GM19240 (cell line): ENCODE results near the gene CIAO2A.
"Not testable (repeated sequence)": the region's sequence is repeated elsewhere in the genome, so short reads cannot be mapped to it uniquely, and the experiment has no call there.

Experiments used
- DNase-seq: peaks from one replicate; pipeline ENCODE4 v3.0.0; 2011; ENCODE audit warnings: low spot score; ENCODE audit not compliant: insufficient read length

The CIAO2A gene

DNA sequence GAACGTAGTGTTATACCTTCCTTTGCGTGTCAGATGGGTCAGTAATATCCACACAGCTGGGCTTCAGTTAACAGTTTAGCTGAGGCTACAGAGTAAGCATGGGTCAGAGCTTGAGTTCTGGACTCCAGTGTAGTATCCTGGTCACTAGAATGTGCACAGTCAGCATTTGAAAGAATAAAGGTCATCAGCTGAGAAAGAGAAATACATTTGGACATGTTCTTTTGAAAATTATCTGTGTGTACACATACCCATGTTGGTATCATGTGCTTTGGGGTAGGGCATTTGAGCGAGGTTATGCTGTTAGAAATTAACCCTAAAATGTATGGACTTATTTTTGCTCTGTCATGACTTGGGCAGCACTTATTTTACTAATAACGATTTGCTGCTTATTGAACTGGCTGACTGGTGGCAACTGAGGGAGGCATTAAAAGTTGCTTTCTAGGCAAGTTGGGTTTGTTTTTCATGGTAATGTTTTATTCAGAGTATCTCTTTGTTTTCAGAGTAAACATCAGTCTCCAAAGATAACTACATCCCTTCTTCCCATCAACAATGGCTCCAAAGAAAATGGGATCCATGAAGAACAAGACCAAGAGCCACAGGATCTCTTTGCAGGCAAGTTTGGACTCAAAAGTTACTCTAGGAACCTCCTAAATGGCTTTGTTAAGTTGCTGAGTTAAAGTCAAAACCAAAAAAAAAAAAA lies 18.6 kb upstream of the CIAO2A start:
- no peak for DNase-seq

DNA sequence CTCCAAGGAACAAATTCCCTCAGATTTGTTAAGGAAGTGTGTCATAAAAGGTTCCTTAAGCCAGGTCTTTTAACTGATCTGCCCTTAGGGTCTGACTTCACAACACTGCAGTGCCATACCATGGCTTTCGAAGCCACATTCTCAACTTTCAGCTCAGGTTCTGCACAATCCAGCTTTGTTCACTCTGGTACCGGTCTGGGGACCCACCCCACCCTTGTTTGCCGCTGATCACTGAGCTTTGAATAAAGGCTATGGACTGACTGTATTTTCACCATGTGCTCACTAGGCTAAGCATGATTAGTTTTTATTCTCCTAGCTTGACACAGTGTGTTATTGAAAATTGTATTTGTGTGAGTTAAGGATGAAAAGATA lies 18.0 kb upstream of the CIAO2A start:
- no peak for DNase-seq

DNA sequence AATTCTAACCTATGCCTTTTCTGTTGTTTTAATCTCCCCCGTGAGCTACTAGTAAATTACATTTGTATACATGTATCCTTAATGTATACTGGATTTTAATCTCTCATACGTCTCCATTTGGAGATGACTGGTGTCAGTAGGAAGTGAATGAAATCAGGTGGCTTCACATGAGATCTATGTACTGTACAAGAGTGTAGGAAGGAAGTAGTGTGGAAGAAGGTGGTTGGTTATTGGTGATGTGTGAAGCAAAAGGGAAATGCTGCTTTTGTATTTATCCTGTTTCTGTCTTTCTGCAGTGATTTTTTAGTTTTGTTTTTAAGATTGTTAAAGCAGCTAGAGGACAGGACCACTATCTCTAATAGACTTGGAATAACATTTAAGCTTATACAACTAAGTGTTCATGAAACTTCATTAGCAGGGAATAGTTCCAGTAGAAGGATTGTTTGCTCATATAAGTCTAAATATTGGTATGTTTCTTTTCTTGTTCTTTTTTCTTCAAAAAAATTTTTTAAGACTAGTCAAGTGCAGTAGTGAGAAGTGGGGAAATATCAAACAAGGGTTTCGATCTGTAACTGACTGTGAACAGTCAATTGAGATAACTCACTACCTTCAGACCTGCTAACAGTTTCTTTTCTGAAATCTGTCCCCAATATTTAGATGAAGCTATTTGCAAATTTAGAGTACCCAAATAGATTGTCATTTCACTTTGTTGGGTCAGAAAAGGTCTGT lies 17.5 kb upstream of the CIAO2A start:
- DNase-seq, result no peak

DNA sequence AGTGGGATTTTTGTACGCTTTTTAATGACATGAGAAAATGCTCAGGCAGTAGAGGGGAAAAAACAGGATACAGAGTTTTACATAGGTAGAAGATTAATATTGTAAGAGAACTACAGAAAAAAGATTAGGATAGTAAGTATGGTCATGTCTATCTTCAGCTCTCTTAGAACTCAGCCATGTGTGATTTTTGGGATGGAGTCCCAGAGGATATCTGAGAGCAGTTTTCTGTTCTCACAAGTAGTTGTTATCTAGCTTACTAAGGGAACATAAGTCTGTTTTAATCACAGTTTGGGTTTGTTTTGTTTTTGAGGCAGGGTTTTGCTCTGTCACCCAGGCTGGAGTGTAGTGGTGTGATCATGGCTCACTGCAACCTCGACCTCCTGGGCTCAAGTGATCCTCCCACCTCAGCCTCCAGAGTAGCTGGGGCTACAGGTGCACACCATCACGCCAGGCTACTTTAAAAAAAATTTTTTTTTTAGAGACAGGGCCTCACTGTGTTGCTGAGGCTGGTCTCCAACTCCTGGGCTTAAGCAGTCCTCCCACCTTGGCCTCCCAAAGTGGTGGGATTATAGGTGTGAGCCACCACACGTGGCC lies 16.6 kb upstream of the CIAO2A start:
- DNase-seq, result not testable (repeated sequence)

DNA sequence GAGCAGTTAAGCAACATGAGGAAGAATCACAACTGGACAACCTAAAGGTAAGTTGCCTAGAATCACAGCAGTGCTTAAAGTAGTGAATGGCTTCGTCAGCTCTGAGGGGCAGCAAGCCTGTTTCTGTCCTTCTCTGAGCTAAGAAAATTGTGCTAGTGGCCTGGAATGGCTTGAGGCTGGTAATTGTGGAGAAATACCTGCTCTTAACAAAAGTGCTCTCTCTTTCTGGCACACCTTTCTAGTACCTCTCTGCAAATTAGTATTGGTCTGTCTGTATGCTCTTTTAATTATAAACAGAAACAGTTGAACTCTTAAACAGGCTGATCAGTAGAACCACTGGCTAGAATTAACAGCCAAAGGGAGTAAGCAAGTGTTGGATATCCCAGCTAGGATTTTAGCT lies 13.7 kb upstream of the CIAO2A start:
- no peak for DNase-seq

DNA sequence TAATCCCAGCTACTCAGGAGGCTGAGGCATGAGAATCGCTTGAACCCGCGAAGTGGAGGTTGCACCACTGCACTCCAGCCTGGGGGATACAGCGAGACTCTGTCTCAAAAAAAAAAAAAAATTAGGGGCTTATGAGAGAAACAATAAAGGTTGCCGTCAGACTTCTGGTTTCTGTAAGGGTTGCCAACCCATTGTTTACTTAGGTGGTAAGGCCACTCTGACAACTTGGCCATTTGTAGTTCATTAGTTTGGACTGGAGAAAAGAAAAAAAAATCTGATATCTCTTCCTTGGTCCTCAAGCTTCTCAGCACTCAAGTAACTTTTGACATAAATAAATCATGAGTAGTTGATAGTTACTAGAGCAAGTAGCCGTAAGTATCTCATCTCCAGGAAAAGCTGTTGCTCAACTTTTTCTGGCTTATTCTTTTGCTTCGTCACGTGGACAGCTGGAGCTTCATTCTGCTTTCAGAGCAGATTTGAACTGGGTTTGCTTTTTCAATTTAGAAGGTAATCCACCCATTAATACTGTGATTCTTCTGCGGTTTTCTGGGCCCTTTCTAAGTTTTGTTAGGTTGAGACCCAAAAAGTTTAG lies 11.6 kb upstream of the CIAO2A start:
- no peak for DNase-seq

DNA sequence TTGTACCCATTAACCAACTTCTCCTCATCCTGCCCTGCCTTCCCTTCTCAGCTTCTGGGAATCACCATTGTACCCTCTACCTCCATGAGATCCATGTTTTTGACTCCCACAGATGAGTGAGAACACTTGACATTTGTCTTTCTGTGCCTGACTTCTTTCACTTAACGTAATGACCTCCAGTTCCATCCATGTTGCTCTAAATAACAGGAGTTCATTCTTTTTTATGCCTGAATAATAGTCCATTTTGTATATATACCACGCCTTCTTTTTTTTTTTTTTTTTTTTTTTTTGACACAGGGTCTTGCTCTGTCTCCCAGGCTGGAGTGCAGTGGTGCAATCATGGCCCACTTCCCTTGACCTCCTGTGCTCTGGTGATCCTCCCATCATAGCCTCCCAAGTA lies 8.9 kb upstream of the CIAO2A start:
- no peak for DNase-seq

DNA sequence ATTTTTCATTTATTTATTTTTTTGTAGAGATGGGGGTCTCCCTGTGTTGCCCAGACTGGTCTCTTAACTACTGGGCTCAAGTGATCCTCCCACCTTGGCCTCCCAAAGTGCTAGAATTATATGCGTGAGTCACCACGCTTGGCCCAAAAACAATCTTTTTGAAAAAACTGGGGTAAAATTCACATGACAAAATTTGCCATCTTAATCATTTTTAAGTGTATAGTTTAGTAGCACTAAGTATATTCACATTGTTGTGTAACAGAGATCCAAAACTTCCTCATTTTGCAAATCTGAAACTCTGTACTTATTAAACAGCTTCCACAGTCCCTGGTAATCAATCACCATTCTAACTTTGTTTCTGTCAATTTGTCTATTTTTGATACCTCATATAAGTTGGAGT lies 7.3 kb upstream of the CIAO2A start:
- DNase-seq, result no peak

DNA sequence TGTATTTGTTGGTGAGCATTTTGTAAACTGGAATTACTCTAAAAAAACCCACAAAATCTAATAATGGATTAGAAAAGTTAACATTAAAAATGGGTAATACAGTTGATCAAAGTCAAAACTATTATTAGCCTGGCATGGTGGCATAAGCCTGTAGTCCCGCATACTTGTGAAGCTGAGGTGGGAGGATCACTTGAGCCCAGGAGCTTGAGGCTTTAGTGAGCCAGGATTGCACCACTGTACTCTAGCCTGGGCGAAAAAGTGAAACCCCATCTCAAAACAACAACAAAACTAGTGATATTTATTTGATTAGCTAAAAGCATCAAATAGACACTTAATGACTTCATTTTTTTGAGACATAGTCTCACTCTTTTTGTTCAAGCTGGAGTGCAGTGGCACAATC lies 5.7 kb upstream of the CIAO2A start:
- DNase-seq, result no peak

DNA sequence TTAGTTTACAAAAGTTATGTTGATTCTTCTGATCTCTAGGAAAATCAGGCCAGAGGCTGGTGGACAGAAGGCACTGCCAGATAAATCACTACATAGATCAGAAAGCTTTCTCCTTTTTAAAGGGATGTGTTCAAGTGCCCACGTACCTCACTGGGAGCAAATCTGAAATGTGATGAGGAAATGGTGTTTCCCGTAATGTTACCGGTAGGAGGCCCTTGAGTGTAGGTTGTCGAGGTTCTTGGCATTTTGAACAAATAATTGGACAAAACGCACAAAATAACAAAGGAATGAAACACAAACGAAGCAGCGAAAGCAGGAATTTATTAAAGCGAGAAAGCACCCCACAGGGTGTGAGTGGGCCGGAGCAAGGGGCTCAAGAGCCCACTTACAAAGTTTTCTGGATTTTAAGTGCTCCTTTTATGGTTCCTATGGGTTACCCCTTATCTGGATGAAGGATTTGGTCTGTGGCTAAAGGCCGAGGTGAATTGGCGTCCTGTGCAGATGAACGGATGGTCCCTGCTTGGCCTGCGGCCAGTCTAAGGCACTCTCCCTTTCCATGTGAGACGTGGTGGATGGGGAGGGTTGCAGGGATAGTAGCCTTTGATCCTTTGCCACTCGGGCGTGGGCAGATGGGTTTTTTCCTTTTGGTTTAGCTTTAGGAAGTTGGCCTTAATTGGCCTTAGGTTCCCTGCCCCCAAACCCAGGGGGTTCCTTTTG lies 3.2 kb upstream of the CIAO2A start:
- DNase-seq, result no peak

DNA sequence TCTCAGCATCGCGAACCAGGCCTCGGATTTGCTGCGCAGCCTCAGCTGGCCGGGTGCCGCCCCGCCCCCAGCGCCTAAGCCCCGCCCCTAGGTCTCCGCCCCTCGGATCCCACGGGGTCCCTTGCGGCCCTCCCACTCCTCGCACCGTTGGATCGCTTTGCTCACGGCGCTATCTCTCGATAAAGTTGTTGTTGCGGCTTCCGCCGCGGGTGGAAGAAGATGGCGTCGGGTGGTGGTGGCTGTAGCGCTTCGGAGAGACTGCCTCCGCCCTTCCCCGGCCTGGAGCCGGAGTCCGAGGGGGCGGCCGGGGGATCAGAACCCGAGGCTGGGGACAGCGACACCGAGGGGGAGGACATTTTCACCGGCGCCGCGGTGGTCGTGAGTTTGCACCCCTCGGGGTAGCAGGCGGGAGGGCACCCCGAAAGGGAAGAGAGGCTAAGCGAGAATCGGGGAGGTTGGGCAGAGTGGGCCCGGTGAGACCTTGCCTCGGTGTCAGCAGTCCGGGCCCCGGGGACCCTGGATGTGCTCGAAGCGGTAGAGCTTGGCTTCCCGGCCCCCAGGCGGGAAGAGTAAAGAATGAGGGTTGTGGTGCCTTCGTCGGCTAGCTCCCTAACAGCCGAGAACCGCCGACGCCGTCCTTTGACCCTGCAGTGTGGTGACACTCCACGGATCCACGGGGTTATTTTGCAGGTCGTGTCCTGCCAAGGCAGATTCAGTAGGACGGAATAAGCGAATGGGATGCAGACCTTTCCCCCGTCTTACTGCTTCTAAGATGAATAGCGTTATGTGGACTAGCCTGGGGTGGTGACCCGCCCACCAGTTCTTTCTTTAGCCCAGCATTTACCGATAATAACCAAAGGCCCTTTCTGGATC lies 2.4 kb upstream of the CIAO2A start, which contains the start of gene SNX1:
Gene SNX1, plus strand, starts transcription at position 188 of the 873 bp plus-strand sequence. Its CDS starts 32 bp downstream, at position 220.
- DNase-seq, result peak; percentile 43

DNA sequence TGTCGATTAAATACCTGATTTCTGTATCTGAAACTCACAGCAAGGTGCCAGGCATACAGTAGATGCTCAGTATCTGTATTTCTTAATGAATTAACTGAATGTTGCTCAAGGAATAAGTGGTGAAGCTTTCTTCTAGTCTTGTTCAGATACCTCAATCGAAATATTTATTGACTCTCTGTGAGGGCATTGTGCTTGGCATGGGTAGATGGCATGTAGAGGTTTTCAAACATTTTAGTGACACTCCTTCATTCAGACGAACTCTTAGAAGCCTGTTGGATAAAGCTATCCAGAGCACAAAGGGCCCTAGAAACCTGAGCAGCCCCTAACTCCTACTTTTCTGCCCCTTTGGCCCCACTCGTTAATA lies 1.8 kb upstream of the CIAO2A start:
- no peak for DNase-seq

DNA sequence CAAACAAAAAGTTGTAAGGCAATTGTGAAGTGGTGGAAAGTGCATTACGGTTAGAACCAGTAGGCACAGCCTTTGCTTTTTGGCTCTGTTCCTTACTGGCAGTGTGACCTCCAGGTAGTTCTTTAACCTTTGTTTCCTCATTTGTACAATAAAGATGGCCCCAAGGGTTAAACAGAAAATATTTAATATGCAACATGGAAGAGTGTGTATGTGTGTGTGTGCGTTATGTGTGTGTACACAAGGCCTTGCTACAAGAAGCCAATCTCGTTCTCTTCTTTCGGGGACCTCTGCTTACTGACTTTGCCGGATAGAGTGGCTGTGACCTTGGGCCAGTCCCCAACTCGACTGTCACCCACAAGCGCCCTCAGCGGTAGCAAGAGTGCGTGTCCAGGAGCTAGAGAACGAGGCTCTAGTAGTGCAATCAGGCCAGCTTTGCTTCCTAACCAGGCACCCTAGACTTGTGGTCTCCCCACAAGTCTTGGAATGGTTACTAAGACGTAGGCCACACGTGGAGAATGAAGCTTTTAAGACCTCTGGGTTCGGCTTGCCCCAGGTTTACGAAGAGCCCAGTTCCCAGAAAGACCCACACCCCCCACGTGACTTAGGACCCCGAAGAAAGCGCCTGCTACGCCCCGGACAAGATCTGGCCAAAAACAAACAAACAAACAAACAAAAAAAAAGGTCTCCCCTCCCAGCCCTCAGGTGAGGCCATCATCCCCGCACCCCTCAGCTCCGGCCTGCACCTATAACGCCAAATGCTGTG lies 593 bp downstream of the CIAO2A start:
- no peak for DNase-seq

DNA sequence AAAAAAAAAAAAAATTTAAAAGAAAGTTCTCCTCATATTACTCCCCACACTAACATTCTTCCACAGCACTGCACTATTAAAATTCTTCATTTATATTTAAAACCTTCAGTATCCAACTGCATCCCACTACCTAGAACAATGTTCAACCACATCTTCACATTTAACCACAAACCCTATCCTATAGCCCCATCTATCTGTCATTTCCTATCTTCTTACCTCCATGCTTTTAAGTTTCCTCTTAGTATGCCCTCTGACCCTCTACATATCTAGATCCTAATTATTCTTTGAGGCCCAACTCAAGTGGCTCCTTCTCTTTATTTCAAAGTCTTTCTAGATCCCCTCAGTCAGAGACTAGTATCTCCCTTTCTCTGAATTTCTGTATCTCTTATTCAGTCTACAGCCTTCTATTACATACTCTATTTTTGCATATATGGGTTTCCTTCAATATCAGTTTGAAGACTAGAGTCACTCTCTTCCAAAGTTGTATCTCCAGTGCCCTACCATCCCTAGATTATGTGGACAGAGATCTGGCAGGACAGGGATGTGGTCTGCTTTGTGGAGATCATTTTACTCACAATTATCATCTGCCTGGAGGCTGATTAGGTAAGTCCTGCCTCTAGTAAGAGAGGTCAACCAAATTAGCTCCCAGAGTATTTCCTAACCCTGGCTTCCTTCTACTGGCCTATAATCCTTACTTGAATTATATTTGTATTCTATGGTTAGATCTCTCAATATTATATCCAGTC lies 1.4 kb downstream of the CIAO2A start:
- no peak for DNase-seq

DNA sequence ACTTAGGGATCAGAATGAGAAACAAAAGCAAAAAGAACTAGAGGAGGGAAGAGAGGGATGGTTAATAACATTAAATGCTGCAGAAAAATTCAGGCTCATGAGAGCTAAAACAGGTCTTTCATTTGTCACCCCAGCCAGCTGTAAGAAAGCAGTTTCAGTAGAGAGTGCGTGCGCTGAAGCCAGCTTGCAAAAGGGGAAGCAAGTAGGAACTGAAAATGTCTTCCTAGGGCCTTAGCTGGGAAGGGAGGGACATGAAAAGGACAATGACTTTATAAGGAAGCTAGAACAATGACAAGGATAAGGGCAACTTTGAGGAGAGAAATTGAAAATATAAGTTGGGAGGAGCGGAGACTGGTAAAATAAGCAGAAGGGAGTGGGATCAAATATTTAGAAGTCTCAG lies 3.1 kb downstream of the CIAO2A start:
- DNase-seq, result no peak

DNA sequence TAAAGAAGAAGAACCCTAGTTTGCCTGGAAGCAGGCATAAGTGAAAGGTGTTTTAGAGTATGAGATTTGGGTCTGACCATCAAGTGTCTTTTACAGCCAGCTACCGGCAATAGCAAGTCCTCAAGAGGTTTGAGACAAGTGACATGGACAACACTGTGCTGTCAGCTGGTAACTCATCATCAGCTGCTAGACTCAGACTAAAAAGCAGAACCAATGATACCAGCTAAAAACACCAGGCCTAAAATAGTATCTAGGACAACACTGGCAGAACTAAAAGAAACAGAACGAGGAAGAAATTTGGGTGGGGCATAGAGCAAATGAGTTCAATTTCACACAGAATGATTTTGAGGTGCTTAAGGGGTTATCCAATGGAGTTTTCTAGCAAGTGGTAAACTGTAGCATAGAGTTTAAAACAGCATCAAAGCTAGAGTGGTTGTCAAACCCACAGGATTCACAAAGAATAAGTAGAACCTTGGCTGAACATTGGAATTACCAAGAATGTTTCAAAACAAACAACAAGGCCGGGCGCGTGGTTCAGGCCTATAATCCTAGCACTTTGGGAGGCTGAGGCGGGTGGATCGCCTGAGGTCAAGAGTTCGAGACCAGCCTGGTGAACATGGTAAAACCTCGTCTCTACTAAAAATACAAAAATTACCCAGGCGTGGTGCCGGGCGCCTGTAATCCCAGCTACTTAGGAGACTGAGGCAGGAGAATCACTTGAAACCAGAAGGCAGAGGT lies 3.9 kb downstream of the CIAO2A start:
- DNase-seq, result peak; percentile 36

DNA sequence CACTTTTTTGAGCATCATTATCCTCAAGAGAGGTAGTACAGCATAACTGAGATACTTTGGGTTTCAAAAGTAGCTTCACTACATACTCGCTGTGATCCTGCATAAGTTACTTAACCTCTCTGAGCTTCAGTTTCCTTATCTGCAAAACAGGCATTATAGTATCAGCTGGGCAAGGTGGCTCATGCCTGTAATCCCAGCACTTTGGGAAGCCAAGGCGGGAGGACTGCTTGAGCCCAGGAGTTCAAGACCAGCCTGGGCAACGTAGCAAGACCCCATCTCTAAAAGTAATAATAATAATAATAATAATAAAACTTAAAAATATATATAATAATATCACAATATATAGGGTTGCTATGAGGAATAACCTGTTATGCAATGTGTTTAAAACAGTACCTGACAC lies 10.9 kb downstream of the CIAO2A start:
- no peak for DNase-seq

DNA sequence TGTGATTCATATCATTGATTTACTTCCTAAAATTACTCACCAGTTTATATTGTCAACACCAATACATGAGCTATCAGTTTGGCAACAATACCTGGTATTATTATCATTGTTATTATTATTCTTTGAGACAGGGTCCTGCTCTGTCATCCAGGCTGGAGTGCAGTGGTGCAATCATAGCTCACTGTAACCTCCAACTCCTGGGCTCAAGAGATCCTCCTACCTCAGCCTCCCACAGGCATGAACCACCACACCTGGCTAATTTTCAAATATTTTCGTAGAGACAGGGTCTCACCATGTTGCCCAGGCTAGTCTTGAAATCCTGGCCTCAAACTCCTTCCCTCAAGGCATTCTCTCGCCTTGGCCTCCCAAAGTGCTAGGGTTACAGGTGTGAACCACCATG lies 20.1 kb downstream of the CIAO2A start:
- DNase-seq, result not testable (repeated sequence)

DNA sequence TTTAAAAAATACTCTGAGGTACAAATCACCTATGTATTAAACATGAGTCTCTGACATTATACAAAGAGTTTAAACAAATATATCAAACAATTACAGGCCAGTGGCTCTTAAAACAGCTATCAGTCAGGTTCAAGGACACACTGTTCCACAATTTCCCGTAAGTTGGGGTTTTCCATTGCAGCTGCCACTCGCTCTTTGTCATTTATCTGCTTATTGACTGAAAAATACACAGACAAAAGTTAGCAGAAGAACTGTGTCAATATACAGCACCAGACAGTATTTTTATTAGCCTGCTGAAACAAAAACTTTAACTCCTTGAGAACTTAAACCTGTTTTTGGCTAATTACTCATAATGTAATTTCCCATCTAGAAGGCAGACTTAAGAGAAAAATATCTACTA lies 20.8 kb downstream of the CIAO2A start:
- no peak for DNase-seq
